Measurements from ENCODE around the gene HOXD13.

DNA sequence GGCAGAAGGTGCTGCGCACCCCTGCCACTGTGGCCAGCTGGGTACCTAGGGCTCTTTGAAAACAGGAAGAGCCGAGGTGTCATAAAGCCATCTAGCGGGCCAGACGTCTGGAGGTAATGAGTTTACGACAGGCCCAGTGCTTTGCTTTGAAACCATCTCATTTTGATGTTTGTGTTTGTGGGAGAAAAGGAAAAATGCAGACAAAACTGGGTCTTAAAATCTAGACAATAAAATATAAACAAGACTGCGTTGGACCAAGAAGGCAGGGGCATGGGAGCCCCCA, 33.2 kb downstream of the HOXD13 start:
- TF ChIP-seq, protein P1, sequence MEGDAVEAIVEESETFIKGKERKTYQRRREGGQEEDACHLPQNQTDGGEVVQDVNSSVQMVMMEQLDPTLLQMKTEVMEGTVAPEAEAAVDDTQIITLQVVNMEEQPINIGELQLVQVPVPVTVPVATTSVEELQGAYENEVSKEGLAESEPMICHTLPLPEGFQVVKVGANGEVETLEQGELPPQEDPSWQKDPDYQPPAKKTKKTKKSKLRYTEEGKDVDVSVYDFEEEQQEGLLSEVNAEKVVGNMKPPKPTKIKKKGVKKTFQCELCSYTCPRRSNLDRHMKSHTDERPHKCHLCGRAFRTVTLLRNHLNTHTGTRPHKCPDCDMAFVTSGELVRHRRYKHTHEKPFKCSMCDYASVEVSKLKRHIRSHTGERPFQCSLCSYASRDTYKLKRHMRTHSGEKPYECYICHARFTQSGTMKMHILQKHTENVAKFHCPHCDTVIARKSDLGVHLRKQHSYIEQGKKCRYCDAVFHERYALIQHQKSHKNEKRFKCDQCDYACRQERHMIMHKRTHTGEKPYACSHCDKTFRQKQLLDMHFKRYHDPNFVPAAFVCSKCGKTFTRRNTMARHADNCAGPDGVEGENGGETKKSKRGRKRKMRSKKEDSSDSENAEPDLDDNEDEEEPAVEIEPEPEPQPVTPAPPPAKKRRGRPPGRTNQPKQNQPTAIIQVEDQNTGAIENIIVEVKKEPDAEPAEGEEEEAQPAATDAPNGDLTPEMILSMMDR (IDR thresholded peaks at IDR 0.05), result no peak
- no peak for TF ChIP-seq POLR2A (IDR thresholded peaks at IDR 0.05)
